ENCODE data around the gene STON2. TPM values are rescaled to one million over a fixed set of nuclear protein-coding genes. Genes with fewer than 3 reads are reported as not detected.

The STON2 gene
- total and polyA plus RNA-seq, 2 of the 13 experiments (the other 11 are each of a cell fraction or from before 2014, with no cell fraction given), result 2.1 to 11.0 TPM

DNA sequence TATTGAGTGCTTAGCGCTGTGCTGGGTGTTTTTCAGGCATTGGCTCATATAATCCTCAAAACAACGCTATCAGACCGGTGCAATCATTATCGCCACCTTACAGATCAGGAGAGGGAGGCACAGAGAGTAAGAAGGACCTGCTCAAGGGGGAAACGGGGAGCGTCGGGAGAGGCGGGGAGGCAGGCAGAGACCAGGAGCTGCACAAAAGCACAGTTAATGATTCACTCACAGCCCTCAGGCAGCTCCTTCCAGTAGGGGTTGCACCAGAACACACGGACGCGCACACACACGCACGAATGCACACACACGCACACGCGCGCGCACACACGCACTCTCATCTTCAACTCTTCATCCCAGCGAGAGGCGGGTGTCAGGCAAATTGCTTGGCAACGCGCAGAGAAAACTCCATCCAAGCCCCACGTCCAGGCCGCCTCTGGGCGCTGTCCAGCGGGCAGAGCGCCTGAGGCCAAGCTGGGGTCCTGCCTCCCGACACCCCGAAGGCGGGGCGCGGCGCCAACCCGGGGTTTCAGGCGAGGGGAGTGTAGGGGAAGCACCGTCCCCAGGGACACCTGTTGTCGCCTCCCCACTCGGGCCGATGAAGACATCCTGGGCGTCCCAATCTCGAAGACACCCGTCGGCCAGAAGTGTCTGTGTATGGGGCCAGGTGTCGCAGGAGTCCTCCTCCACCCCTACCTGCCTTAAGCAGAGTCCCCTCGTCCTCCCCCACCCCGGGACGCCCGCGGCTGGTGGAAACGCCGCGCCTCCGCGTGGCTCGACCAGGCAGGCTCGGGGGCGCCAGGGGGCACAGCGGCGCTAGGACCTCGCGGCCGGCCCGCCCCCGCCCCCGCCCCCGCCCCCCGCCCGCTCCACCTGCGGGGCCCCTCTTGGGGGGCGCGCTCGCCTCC is 35.5 kb upstream of the STON2 start (continued):
- TF ChIP-seq FOXK1 (CRISPR knock-in tag; IDR thresholded peaks at IDR 0.05; ENCODE audit: borderline replicate concordance, low read depth) (peak; percentile 18; the same call in 1 of the 2 replicates), ZNF709 (CRISPR knock-in tag; IDR thresholded peaks at IDR 0.05) (peak; percentile 69; the same call in 1 of the 2 replicates), ZNF296 (CRISPR knock-in tag; conservative IDR thresholded peaks at IDR 0.05) (no peak), ZNF678 (CRISPR knock-in tag; IDR thresholded peaks at IDR 0.05) (no peak), DRAP1 (CRISPR knock-in tag; IDR thresholded peaks at IDR 0.05) (no peak), SIN3A (IDR thresholded peaks at IDR 0.05; ENCODE audit: borderline replicate concordance, low read depth, low read length) (peak; percentile 60; the same call in 1 of the 2 replicates), KLF16 (CRISPR knock-in tag; IDR thresholded peaks at IDR 0.05) (no peak), ZFP90 (CRISPR knock-in tag; IDR thresholded peaks at IDR 0.05; ENCODE audit: borderline replicate concordance) (no peak; the same call in 1 of the 2 replicates), ZNF451 (CRISPR knock-in tag; IDR thresholded peaks at IDR 0.05) (no peak), HNF1B (CRISPR knock-in tag; IDR thresholded peaks at IDR 0.05) (peak; percentile 80), ZNF766 (CRISPR knock-in tag; IDR thresholded peaks at IDR 0.05; ENCODE audit: borderline replicate concordance) (no peak), ZNF225 (CRISPR knock-in tag; IDR thresholded peaks at IDR 0.05) (no peak), U2AF2 (IDR thresholded peaks at IDR 0.05; ENCODE audit: low read depth, low read length) (no peak), NPAS2 (CRISPR knock-in tag; IDR thresholded peaks at IDR 0.05; ENCODE audit: borderline replicate concordance) (no peak), HDAC6 (IDR thresholded peaks at IDR 0.05; ENCODE audit: low read depth, low read length) (no peak), MTF1 (CRISPR knock-in tag; IDR thresholded peaks at IDR 0.05) (no peak), RBM22 (optimal IDR thresholded peaks at IDR 0.05; ENCODE audit: low read length) (no peak), FIP1L1 (IDR thresholded peaks at IDR 0.05; ENCODE audit: borderline replicate concordance, insufficient read depth, low read depth, low read length) (no peak), ZNF496 (CRISPR knock-in tag; IDR thresholded peaks at IDR 0.05; ENCODE audit: insufficient replicate concordance) (no peak), RFXANK (CRISPR knock-in tag; IDR thresholded peaks at IDR 0.05) (no peak), ZNF441 (CRISPR knock-in tag; IDR thresholded peaks at IDR 0.05; ENCODE audit: borderline replicate concordance) (0 out of 2 replicates have a peak, but pooled peaks have one; percentile 15)
- TF ChIP-seq, protein P1, sequence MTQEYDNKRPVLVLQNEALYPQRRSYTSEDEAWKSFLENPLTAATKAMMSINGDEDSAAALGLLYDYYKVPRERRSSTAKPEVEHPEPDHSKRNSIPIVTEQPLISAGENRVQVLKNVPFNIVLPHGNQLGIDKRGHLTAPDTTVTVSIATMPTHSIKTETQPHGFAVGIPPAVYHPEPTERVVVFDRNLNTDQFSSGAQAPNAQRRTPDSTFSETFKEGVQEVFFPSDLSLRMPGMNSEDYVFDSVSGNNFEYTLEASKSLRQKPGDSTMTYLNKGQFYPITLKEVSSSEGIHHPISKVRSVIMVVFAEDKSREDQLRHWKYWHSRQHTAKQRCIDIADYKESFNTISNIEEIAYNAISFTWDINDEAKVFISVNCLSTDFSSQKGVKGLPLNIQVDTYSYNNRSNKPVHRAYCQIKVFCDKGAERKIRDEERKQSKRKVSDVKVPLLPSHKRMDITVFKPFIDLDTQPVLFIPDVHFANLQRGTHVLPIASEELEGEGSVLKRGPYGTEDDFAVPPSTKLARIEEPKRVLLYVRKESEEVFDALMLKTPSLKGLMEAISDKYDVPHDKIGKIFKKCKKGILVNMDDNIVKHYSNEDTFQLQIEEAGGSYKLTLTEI (CRISPR knock-in tag; conservative IDR thresholded peaks at IDR 0.05), result no peak
- TF ChIP-seq, protein P2, sequence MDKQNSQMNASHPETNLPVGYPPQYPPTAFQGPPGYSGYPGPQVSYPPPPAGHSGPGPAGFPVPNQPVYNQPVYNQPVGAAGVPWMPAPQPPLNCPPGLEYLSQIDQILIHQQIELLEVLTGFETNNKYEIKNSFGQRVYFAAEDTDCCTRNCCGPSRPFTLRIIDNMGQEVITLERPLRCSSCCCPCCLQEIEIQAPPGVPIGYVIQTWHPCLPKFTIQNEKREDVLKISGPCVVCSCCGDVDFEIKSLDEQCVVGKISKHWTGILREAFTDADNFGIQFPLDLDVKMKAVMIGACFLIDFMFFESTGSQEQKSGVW (CRISPR knock-in tag; IDR thresholded peaks at IDR 0.05; ENCODE audit: borderline replicate concordance), result no peak
